ENCODE measurements around the gene SLC22A2. TPM values are rescaled to one million over a fixed set of nuclear protein-coding genes. Genes with fewer than 3 reads are reported as not detected.

The SLC22A2 gene
- total and polyA plus RNA-seq, 2 donors (not counting 3 experiments of a cell fraction or from before 2014, with no cell fraction given): not detected

GRCh38 chr6:160215232-160215631 lies 43.4 kb downstream of the SLC22A2 start:
- BruUV-seq (replicated peaks): no TSS peak
- H3K4me2 ChIP-seq (ENCODE audit: insufficient read depth, low read length): no peak overlapping the region
- no peaks in the 10 kb centered on the region for H4K20me1 ChIP-seq (replicated peaks; ENCODE audit: control insufficient read depth, extremely low read depth, insufficient read depth, low read length)
- H2AFZ ChIP-seq (ENCODE audit: low read depth, low read length): no peak overlapping the region
- H3K9me1 ChIP-seq (replicated peaks; ENCODE audit: control insufficient read depth, extremely low read depth, insufficient read depth, low read length): no peaks in the 10 kb centered on the region
- ChIA-PET CTCF (no interaction called here), POLR2A (no interaction called here)
- H3K9me3 ChIP-seq (replicated peaks; ENCODE audit: control insufficient read depth, insufficient read depth, low read length): peaks cover 3% of the 10 kb centered on the region
- dilution Hi-C loops (cut with MboI; ENCODE audit: extremely low pct_ligation_motif_present, low sequenced_read_pairs) (no loop called here), intact Hi-C loops (cut with micrococcal nuclease) (no loop called here)
- DNase-seq (ENCODE audit: low read depth, low spot score): no peak
- H3K27ac ChIP-seq (ENCODE audit: insufficient read depth, low read depth, low read length): no peak overlapping the region
- no peak for FAIRE-seq
- H3K9ac ChIP-seq (replicated peaks; ENCODE audit: extremely low read depth, insufficient read depth, low read length): no peak overlapping the region
- no peak for TF ChIP-seq POLR2A (IDR thresholded peaks at IDR 0.05; ENCODE audit: low read depth, low read length)
- no peak for TF ChIP-seq CTCF (IDR thresholded peaks at IDR 0.05; ENCODE audit: extremely low read depth in 1 of 2, insufficient read depth in 1 of 2, low read depth in 1 of 2, low read length in 2 of 2)
- TF ChIP-seq MYC (IDR thresholded peaks at IDR 0.05; ENCODE audit: low read depth, low read length): no peak
- TF ChIP-seq POLR2AphosphoS5 (IDR thresholded peaks at IDR 0.05; ENCODE audit: insufficient read depth, low read depth, low read length): no peak
- no peak for TF ChIP-seq MAX (IDR thresholded peaks at IDR 0.05; ENCODE audit: insufficient read depth, insufficient read length)
- no peak for TF ChIP-seq GATA2 (IDR thresholded peaks at IDR 0.05; ENCODE audit: insufficient read depth, insufficient read length, low read depth, low read length)
- TF ChIP-seq FOS (IDR thresholded peaks at IDR 0.05; ENCODE audit: borderline replicate concordance, insufficient read depth, low read length): no peak
- TF ChIP-seq JUN (IDR thresholded peaks at IDR 0.05; ENCODE audit: borderline replicate concordance, insufficient read depth, insufficient read length, low read depth): no peak
- no peak for TF ChIP-seq EZH2 (IDR thresholded peaks at IDR 0.05; ENCODE audit: borderline replicate concordance, low read depth, low read length, severe bottlenecking)
- H3K79me2 ChIP-seq (ENCODE audit: control insufficient read depth, insufficient read depth, low read length): no peaks in the 10 kb centered on the region
- no peaks in the 10 kb centered on the region for H3K4me1 ChIP-seq (ENCODE audit: control insufficient read depth, extremely low read depth, insufficient read depth, low read length)
- H3K4me3 ChIP-seq (replicated peaks in 1 of 3; ENCODE audit: insufficient read depth in 1 of 3, low read depth in 1 of 3, low read length in 3 of 3): no peak overlapping the region
- no peaks in the 10 kb centered on the region for H3K36me3 ChIP-seq (ENCODE audit: control insufficient read depth in 2 of 2, extremely low read depth in 1 of 2, insufficient read depth in 2 of 2, low read length in 2 of 2)
- no peaks in the 10 kb centered on the region for H3K27me3 ChIP-seq (ENCODE audit: control insufficient read depth in 2 of 2, insufficient read depth in 2 of 2, low read length in 2 of 2)

All from endothelial cell of umbilical vein (primary cell).